ENCODE data around the gene YBX2.
A peak's percentile ranks its signal among the peaks of the same experiment; 100 is the strongest.

YBX2 gene

GRCh38 chr17:7241783-7242716 lies 52.4 kb downstream of the YBX2 start, which contains the start of gene GABARAP:
Gene GABARAP (minus strand): TSS chr17:7242449. CDS start chr17:7242330, 119 bp downstream.
- DNase-seq = peak; percentile 91

- no peak for DNase-seq
Measured at GRCh38 chr17:7241090-7241733, 53.2 kb downstream of the YBX2 start.

- DNase-seq = no peak
Measured at GRCh38 chr17:7240375-7240774, 54.1 kb downstream of the YBX2 start.

GRCh38 chr17:7239091-7240027 lies 55.1 kb downstream of the YBX2 start, which contains the start of gene PHF23:
Gene PHF23 (minus strand): TSS chr17:7239457. CDS start chr17:7239279, 178 bp downstream.
- peak; percentile 99 for DNase-seq

GRCh38 chr17:7238420-7239090 lies 55.9 kb downstream of the YBX2 start:
- DNase-seq = no peak
